Ectodermal cell (in vitro differentiated cells): ENCODE results near the gene PLXNA2.

Experiments used
- H3K27ac ChIP-seq: 2 replicates; pipeline ENCODE4 v1.7.0; 2013; ENCODE audit warnings: mild to moderate bottlenecking, low read depth, low read length; ENCODE audit not compliant: insufficient read depth, poor library complexity, severe bottlenecking
- H3K27me3 ChIP-seq: 2 replicates; pipeline ENCODE4 v1.7.0; 2013; ENCODE audit warnings: mild to moderate bottlenecking, low read length; ENCODE audit not compliant: insufficient read depth, control insufficient read depth, poor library complexity, severe bottlenecking
- H3K36me3 ChIP-seq: one replicate; pipeline ENCODE4 v1.7.0; 2013; ENCODE audit warnings: low read length; ENCODE audit not compliant: control insufficient read depth, insufficient read depth
- H3K4me1 ChIP-seq: one replicate; pipeline ENCODE4 v1.7.0; 2013; ENCODE audit warnings: low read length; ENCODE audit not compliant: control insufficient read depth, insufficient read depth
- H3K4me3 ChIP-seq: 2 replicates; pipeline ENCODE4 v1.7.0; 2013; ENCODE audit warnings: low read depth, low read length, control low read depth; ENCODE audit not compliant: insufficient read depth
- H3K9me3 ChIP-seq: 2 replicates; pipeline ENCODE4 v1.7.0; 2013; ENCODE audit warnings: mild to moderate bottlenecking, low read length, moderate library complexity; ENCODE audit not compliant: control insufficient read depth
- WGBS, 2 experiments: methylation state at CpG; one replicate each; pipeline ENCODE4 v1.1.7; 2013; ENCODE audit warnings: missing lambda C conversion rate in 2 of 2; 5-methylcytosine and 5-hydroxymethylcytosine counted together

PLXNA2 gene

GRCh38 chr1:207984831-207985572 is 259.2 kb downstream of the PLXNA2 start:
- H3K36me3 ChIP-seq = no peaks in the 10 kb centered on the region
- 94 to 95% methylated on average over 4 of the region's 4 CpGs for WGBS, 2 experiments

GRCh38 chr1:207983044-207983635 is 261.0 kb downstream of the PLXNA2 start:
- 93 to 94% methylated on average over 6 of the region's 6 CpGs for WGBS, 2 experiments
- Histone ChIP-seq H3K4me1 (no peaks in the 10 kb centered on the region), H3K27me3 (no peaks in the 10 kb centered on the region), H3K9me3 (no peaks in the 10 kb centered on the region), H3K36me3 (no peaks in the 10 kb centered on the region), H3K4me3 (no peak overlapping the region), H3K27ac (no peak overlapping the region)

More at GRCh38 chr1:207984831-207985572, 259.2 kb downstream of the PLXNA2 start:
- Histone ChIP-seq H3K9me3 (no peaks in the 10 kb centered on the region), H3K4me1 (no peaks in the 10 kb centered on the region), H3K27ac (no peak overlapping the region), H3K4me3 (no peak overlapping the region), H3K27me3 (no peaks in the 10 kb centered on the region)

DNA sequence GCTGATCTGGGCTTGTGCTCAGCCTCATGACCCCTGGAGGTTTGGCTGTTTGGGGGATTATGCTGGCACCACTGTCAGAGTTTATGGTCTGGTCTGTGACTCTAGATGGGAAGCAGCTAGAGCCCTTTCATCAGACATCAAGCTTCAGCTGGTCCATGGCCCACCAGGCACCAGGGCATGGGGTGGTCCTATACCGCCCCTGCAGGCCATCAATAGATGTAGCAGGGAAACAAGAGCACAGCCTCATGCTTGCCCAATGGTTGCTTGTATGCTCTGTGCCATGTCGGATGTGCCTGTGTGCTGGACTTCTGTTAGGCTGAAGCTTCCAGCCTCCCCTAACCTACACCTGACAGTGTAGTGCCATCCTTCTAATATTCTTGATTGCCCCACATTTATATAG is 262.2 kb downstream of the PLXNA2 start:
- H3K9me3 ChIP-seq = no peaks in the 10 kb centered on the region
- no peaks in the 10 kb centered on the region for H3K27me3 ChIP-seq
- no peak overlapping the region for H3K4me3 ChIP-seq
- 38 to 43% methylated on average over 2 of the region's 2 CpGs for WGBS, 2 experiments
- no peak overlapping the region for H3K27ac ChIP-seq
- H3K4me1 ChIP-seq = no peaks in the 10 kb centered on the region
- H3K36me3 ChIP-seq = no peaks in the 10 kb centered on the region

GRCh38 chr1:207978441-207978840 is 265.7 kb downstream of the PLXNA2 start:
- no peak overlapping the region for H3K4me3 ChIP-seq
- H3K27ac ChIP-seq = no peak overlapping the region
- no peaks in the 10 kb centered on the region for H3K9me3 ChIP-seq
- no peaks in the 10 kb centered on the region for H3K36me3 ChIP-seq
- H3K27me3 ChIP-seq = no peaks in the 10 kb centered on the region
- 92 to 93% methylated on average over 4 of the region's 4 CpGs for WGBS, 2 experiments
- no peaks in the 10 kb centered on the region for H3K4me1 ChIP-seq

DNA sequence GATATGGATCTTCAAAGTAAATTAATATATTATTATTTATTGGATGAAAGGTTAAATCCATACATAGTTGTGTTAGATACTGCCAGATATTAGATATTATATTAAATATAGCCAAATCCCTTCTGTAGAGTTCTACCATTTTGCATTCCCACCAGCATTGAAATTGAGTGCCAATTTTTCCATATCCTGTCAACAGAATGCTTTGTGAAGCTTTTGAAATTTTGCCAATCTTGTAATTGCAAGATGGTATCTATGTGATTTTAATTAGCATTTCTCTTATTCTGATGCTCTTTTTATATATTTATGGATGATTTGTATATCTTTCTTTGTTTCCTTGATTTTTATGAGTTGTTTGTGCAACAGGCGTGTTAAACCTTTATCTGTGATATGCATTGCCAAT is 266.3 kb downstream of the PLXNA2 start:
- H3K36me3 ChIP-seq = no peaks in the 10 kb centered on the region
- no peaks in the 10 kb centered on the region for H3K27me3 ChIP-seq
- H3K27ac ChIP-seq = no peak overlapping the region
- no peaks in the 10 kb centered on the region for H3K9me3 ChIP-seq
- H3K4me3 ChIP-seq = no peak overlapping the region
- 100% methylated on average over 1 of the region's 1 CpG; no CpG with 5 or more reads in 1 of the 2 experiments for WGBS, 2 experiments
- H3K4me1 ChIP-seq = no peaks in the 10 kb centered on the region

DNA sequence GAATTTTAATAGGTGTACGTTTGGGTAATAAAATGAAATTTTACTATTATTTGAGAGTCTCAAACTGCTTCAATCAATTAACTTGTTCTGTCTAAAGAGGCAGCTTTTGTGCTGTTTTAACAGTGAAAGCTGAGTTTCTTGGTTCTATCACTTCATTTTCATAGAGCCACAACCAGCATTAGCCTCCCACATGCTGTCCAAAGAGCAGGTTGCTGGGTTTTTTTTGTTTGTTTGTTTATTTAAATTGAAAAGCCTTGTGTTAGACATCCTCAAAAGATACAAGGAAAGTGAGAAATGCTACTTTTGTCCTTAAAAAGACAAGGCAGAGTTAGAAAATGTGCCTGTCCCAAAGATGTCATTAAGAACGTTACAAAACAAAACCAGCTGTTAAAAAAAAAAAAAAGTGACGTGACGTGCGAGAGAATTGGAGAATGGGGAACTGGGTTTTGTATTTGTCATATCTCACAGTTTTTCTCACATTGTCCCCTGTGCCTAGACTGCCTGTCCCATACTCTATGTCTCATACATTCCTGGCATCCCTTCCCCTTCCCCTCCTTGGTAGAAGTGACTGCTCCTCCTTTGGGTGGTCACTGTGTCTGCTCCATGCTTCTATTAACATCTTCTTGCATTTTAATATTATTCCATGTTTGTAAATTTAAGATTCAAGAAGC is 270.2 kb downstream of the PLXNA2 start:
- Histone ChIP-seq H3K4me1 (no peaks in the 10 kb centered on the region), H3K27ac (no peak overlapping the region), H3K9me3 (no peaks in the 10 kb centered on the region), H3K4me3 (no peak overlapping the region), H3K27me3 (no peaks in the 10 kb centered on the region), H3K36me3 (no peaks in the 10 kb centered on the region)
- 95 to 100% methylated on average over 2 to 5 of the region's 5 CpGs for WGBS, 2 experiments

DNA sequence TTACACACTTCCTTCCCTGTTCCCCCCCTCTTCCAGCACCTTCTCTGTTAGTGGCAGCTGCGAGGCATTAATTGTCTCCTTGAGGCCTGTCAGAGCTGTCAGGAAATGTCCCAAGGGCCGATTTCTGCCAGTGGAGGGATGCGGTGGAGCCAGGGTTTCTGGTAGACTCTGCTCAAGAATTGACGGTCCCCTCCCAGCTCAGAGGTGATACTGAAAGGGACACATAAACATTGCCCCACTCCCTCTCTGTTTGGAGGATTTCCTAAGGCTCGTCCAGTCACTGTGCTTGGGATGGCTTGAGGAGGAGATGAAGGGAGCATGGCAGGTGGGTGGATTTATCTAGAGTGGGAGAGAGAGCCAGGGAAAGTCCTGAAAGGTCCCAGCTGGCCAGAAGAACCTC is 271.8 kb downstream of the PLXNA2 start:
- no peaks in the 10 kb centered on the region for H3K36me3 ChIP-seq
- H3K27ac ChIP-seq = no peak overlapping the region
- H3K4me3 ChIP-seq = no peak overlapping the region
- no peaks in the 10 kb centered on the region for H3K27me3 ChIP-seq
- WGBS, 2 experiments = 87% methylated on average over 5 of the region's 5 CpGs
- H3K4me1 ChIP-seq = no peaks in the 10 kb centered on the region
- no peaks in the 10 kb centered on the region for H3K9me3 ChIP-seq
